Tibial nerve (tissue), 4 donors: ENCODE data around the gene ASB14. TPM values are rescaled to one million over a fixed set of nuclear protein-coding genes. Genes with fewer than 3 reads are reported as not detected.

Experiments used
- DNase-seq, 2 donors: peaks; one replicate each; pipeline ENCODE4 v3.0.0-alpha.2; 2019; ENCODE audit warnings: low spot score in 2 of 2
- H3K27ac ChIP-seq, 4 donors: fragments of 200-600 bp; sonication (generic) in 3 of 4; one replicate each; pipeline ENCODE4 v1.5.1; 2017 to 2019; ENCODE audit warnings: mild to moderate bottlenecking in 1 of 4
- H3K27me3 ChIP-seq, 2 donors: fragments of 200-600 bp; sonication (generic) in 1 of 2; one replicate each; pipeline versions ENCODE4 v1.5.1 to v1.6.0; 2017 to 2019
- H3K36me3 ChIP-seq, 3 donors: fragments of 200-600 bp; sonication (generic); one replicate each; pipeline ENCODE4 v1.5.1; 2018 to 2019
- H3K4me1 ChIP-seq, 4 donors: fragments of 200-600 bp; sonication (generic) in 3 of 4; one replicate each; pipeline ENCODE4 v1.5.1; 2017 to 2019
- H3K4me3 ChIP-seq, 4 donors: fragments of 200-600 bp; sonication (generic) in 3 of 4; one replicate each; pipeline ENCODE4 v1.5.1; 2017 to 2019; ENCODE audit warnings: mild to moderate bottlenecking in 1 of 4, moderate library complexity in 1 of 4
- H3K9me3 ChIP-seq, 4 donors: fragments of 200-600 bp; sonication (generic) in 3 of 4; one replicate each; pipeline ENCODE4 v1.5.1; 2017 to 2019
- CTCF ChIP-seq, 5 experiments: fragments of 200-600 bp in 3 of 5; fragments of 450-650 bp in 2 of 5; sonication (generic) in 3 of 5; IDR thresholded peaks; one replicate each; pipeline ENCODE4 v1.5.1; 2016 to 2019; ENCODE audit warnings: antibody characterized with exemption in 5 of 5, mild to moderate bottlenecking in 3 of 5, moderate library complexity in 2 of 5
- EP300 ChIP-seq, 2 donors: sonication (generic); formaldehyde crosslinking; IDR thresholded peaks; one replicate each; pipeline ENCODE4 v1.6.1; 2017; ENCODE audit warnings: antibody characterized with exemption in 2 of 2, mild to moderate bottlenecking in 1 of 2
- POLR2A ChIP-seq, 2 donors: fragments of 450-650 bp; IDR thresholded peaks; one replicate each; pipeline ENCODE4 v1.6.1; 2017; ENCODE audit warnings: antibody characterized with exemption in 2 of 2, mild to moderate bottlenecking in 2 of 2, moderate library complexity in 2 of 2
- WGBS, 2 donors: methylation state at CpG; one replicate each; pipeline ENCODE4 v1.1.5; 2018; 5-methylcytosine and 5-hydroxymethylcytosine counted together
- total RNA-seq, 4 donors: library from RNA; depleted of rRNA; stranded (reverse); fragments of >200 nt; gene quantifications; one replicate each; pipeline ENCODE4 v1.1.0, GENCODE V29; 2016

The ASB14 gene
- total RNA-seq, 4 donors from 2014 or later, result not detected

DNA sequence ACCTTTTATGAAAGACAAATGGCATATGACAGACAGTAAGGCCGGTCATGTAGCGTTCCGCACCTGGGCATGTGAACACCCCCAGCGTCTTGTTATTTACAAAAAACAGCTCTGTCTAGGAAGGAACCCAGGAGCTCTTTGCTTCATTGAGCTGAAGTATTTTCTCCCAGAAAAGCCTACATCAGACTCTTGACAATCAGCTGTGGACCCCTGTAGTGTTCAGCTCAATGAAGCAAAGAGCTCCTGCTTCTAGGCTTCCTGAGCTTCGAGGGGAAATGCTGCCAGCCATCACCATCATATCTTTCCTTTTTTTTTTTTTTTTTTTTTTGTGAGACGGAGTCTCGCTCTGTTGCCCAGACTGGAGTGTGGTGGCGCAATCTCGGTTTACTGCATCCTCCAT is 4.1 kb downstream of the ASB14 start:
- no peaks in the 10 kb centered on the region for H3K27me3 ChIP-seq
- TF ChIP-seq EP300 (IDR thresholded peaks at IDR 0.05), result no peak
- TF ChIP-seq POLR2A (IDR thresholded peaks at IDR 0.05), result no peak
- no peak for TF ChIP-seq CTCF (IDR thresholded peaks at IDR 0.05)
- no peaks in the 10 kb centered on the region for H3K9me3 ChIP-seq
- H3K4me1 ChIP-seq, result no peaks in the 10 kb centered on the region
- H3K4me3 ChIP-seq, result no peak overlapping the region
- no peak overlapping the region for H3K27ac ChIP-seq
- 90 to 91% methylated on average over 9 of the region's 9 CpGs for WGBS, 2 donors
- H3K36me3 ChIP-seq, result no peaks in the 10 kb centered on the region
- DNase-seq, result no peak

- 72 to 73% methylated on average over 2 of the region's 2 CpGs for WGBS, 2 donors
- no peak for TF ChIP-seq EP300 (IDR thresholded peaks at IDR 0.05)
- no peak for TF ChIP-seq CTCF (IDR thresholded peaks at IDR 0.05)
- TF ChIP-seq POLR2A (IDR thresholded peaks at IDR 0.05), result no peak
- no peaks in the 10 kb centered on the region for H3K4me1 ChIP-seq
These were observed 5.3 kb downstream of the ASB14 start for GRCh38 chr3:57287205-57287604.

DNA sequence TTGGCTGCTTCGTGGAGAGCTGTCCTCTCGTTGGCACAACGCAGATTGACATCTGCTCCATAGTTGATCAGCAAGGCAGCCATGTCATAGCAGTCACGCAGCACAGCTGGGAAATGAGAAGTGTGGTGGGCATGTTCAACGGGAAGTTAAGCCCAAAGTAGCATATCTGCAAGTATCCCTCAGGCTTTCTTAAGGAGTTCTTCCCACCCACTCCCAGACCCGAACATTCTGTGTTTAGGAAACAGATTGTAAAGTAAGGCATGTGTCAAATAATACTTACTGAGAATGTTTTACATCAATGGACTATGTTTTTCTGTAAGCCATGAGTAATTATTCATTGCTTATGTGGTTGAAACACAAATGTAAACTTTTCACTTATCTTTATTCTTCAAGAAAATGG is 9.2 kb downstream of the ASB14 start:
- Histone ChIP-seq H3K36me3 (no peaks in the 10 kb centered on the region), H3K4me1 (no peaks in the 10 kb centered on the region), H3K4me3 (no peak overlapping the region), H3K27ac (no peak overlapping the region), H3K9me3 (no peaks in the 10 kb centered on the region), H3K27me3 (no peaks in the 10 kb centered on the region)
- WGBS, 2 donors, result 62 to 65% methylated on average over 6 of the region's 6 CpGs
- no peak for TF ChIP-seq CTCF (IDR thresholded peaks at IDR 0.05)
- no peak for TF ChIP-seq EP300 (IDR thresholded peaks at IDR 0.05)
- no peak for TF ChIP-seq POLR2A (IDR thresholded peaks at IDR 0.05)
- DNase-seq, result no peak

More at GRCh38 chr3:57287205-57287604, 5.3 kb downstream of the ASB14 start:
- Histone ChIP-seq H3K4me3 (no peak overlapping the region), H3K9me3 (no peaks in the 10 kb centered on the region), H3K36me3 (no peaks in the 10 kb centered on the region), H3K27ac (no peak overlapping the region), H3K27me3 (no peaks in the 10 kb centered on the region)
- DNase-seq, result no peak

GRCh38 chr3:57281715-57282114 is 10.8 kb downstream of the ASB14 start:
- Histone ChIP-seq H3K9me3 (no peaks in the 10 kb centered on the region), H3K4me3 (no peak overlapping the region), H3K36me3 (peaks cover 0 to 2% (median 0%) of the 10 kb centered on the region in 3 donors), H3K4me1 (no peaks in the 10 kb centered on the region), H3K27ac (no peak overlapping the region), H3K27me3 (no peaks in the 10 kb centered on the region)
- no peak for DNase-seq
- 44 to 52% methylated on average over 1 of the region's 1 CpG for WGBS, 2 donors
- TF ChIP-seq EP300 (IDR thresholded peaks at IDR 0.05) (no peak), POLR2A (IDR thresholded peaks at IDR 0.05) (no peak), CTCF (IDR thresholded peaks at IDR 0.05) (no peak)

DNA sequence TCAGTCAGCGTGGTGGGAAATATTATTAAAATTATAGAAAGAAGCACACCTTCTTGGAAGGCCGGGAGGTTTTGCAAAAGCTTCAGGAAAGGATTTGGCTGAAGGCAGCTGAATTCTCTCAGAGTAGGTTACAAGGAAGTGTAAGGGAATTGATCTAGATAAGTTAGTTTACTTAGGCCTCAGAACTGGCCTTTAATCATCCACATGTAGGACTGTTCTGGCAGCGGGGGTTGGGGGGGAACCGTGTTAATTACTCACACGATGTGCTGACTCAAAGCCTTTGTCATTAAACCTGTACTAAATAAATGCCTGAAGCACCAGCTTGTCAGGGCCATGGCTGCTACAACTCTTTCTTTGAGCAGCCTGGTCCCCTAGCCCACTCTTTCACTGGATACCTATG is 12.8 kb downstream of the ASB14 start:
- TF ChIP-seq POLR2A (IDR thresholded peaks at IDR 0.05), result no peak
- TF ChIP-seq EP300 (IDR thresholded peaks at IDR 0.05), result no peak
- TF ChIP-seq CTCF (IDR thresholded peaks at IDR 0.05), result no peak
- no peak overlapping the region for H3K27ac ChIP-seq
- H3K9me3 ChIP-seq, result no peaks in the 10 kb centered on the region
- WGBS, 2 donors, result 87 to 95% methylated on average over 5 of the region's 5 CpGs
- peaks cover 0 to 19% (median 0%) of the 10 kb centered on the region in 3 donors for H3K36me3 ChIP-seq
- no peak overlapping the region for H3K4me3 ChIP-seq
- H3K27me3 ChIP-seq, result no peaks in the 10 kb centered on the region
- H3K4me1 ChIP-seq, result no peaks in the 10 kb centered on the region
- no peak for DNase-seq
